ENCODE measurements around the gene RASSF7. TPM values are rescaled to one million over a fixed set of nuclear protein-coding genes. Genes with fewer than 3 reads are reported as not detected.

RASSF7 gene, protein sequence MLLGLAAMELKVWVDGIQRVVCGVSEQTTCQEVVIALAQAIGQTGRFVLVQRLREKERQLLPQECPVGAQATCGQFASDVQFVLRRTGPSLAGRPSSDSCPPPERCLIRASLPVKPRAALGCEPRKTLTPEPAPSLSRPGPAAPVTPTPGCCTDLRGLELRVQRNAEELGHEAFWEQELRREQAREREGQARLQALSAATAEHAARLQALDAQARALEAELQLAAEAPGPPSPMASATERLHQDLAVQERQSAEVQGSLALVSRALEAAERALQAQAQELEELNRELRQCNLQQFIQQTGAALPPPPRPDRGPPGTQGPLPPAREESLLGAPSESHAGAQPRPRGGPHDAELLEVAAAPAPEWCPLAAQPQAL
- total RNA-seq, result 100 to 1,000 TPM in 1 of 2 donors, 10 to 100 TPM in 1; 49.5 to 134 TPM

GRCh38 chr11:560305-561147, at the start of gene RASSF7, which contains the start of gene LMNTD2:
Gene RASSF7, plus strand, starts transcription at chr11:560970. Its CDS starts 799 bp downstream, at chr11:561769.
Gene LMNTD2, minus strand, starts transcription at chr11:560738. Its CDS starts 22 bp downstream, at chr11:560716.
- Histone ChIP-seq H3K36me3 (replicated peaks in 1 of 2; ENCODE audit: insufficient read depth in 1 of 2, low read depth in 2 of 2) (no peaks in the 10 kb centered on the region), H3K27me3 (no peaks in the 10 kb centered on the region), H3K27ac (peak within 1 kb of the TSS; percentile 90 to 99 (median 96)), H3K4me3 (peak within 1 kb of the TSS; percentile 36 to 69), H3K9me3 (no peaks in the 10 kb centered on the region), H3K4me1 (peaks cover 52% of the 10 kb centered on the region)
- 1 to 30% methylated on average over 2 to 77 of the region's 95 CpGs for WGBS, 2 donors
- ATAC-seq (peak; percentile 88), DNase-seq (peak; percentile 95 to 96 (median 95))
- intact Hi-C loops (cut with DNase I), result no loop called here
- no peak for TF ChIP-seq CTCF (IDR thresholded peaks at IDR 0.05)
- peak; percentile 84 to 95 (median 94) for TF ChIP-seq POLR2A (IDR thresholded peaks at IDR 0.05)

GRCh38 chr11:512761-513595, 47.8 kb upstream of the RASSF7 start:
- WGBS, 2 donors, result 90 to 91% methylated on average over 28 to 29 of the region's 29 CpGs
- ATAC-seq, result no peak

DNA sequence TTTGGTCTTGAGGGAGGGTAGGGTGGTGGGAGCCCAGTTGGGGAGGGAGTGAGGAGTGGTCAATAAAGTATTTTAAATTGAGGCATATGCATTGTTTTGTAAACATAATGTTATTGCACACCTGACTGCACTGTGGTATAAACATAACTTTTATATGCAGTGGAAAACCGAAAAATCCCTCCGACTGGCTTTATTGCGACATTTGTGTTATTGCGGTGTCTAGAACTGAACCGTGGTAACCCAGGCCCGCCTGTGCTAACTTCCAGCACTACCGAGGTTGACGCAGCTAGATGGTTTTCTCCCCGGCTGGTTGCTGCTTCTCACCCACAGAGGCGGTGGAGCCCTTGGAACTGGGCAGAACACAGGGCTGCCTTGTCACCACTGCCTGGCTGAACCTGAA, 46.2 kb upstream of the RASSF7 start:
- no peak overlapping the region for H3K4me3 ChIP-seq
- ATAC-seq (no peak), DNase-seq (no peak)
- H3K9me3 ChIP-seq, result no peaks in the 10 kb centered on the region
- H3K4me1 ChIP-seq, result peaks cover 12% of the 10 kb centered on the region
- 87 to 94% methylated on average over 9 to 10 of the region's 10 CpGs for WGBS, 2 donors
- TF ChIP-seq CTCF (IDR thresholded peaks at IDR 0.05), result no peak
- no peak for TF ChIP-seq POLR2A (IDR thresholded peaks at IDR 0.05)
- intact Hi-C loops (cut with DNase I), result no loop called here
- H3K27me3 ChIP-seq, result no peaks in the 10 kb centered on the region
- H3K36me3 ChIP-seq (replicated peaks in 1 of 2; ENCODE audit: insufficient read depth in 1 of 2, low read depth in 2 of 2), result no peaks in the 10 kb centered on the region
- H3K27ac ChIP-seq, result no peak overlapping the region

More at GRCh38 chr11:512761-513595, 47.8 kb upstream of the RASSF7 start:
- Histone ChIP-seq H3K27me3 (no peaks in the 10 kb centered on the region), H3K36me3 (replicated peaks in 1 of 2; ENCODE audit: insufficient read depth in 1 of 2, low read depth in 2 of 2) (no peaks in the 10 kb centered on the region), H3K4me1 (peaks cover 2% of the 10 kb centered on the region), H3K4me3 (no peak overlapping the region), H3K9me3 (no peaks in the 10 kb centered on the region), H3K27ac (no peak overlapping the region)
- no peak for TF ChIP-seq POLR2A (IDR thresholded peaks at IDR 0.05)
- no peak for TF ChIP-seq CTCF (IDR thresholded peaks at IDR 0.05)
- intact Hi-C loops (cut with DNase I), result no loop called here
- no peak for DNase-seq

GRCh38 chr11:515131-515530, 45.6 kb upstream of the RASSF7 start:
- Histone ChIP-seq H3K36me3 (replicated peaks in 1 of 2; ENCODE audit: insufficient read depth in 1 of 2, low read depth in 2 of 2) (no peaks in the 10 kb centered on the region), H3K27ac (no peak overlapping the region), H3K27me3 (no peaks in the 10 kb centered on the region), H3K4me1 (peaks cover 12% of the 10 kb centered on the region), H3K4me3 (no peak overlapping the region), H3K9me3 (no peaks in the 10 kb centered on the region)
- ATAC-seq, result no peak
- intact Hi-C loops (cut with DNase I), result no loop called here
- WGBS, 2 donors, result 80 to 96% methylated on average over 6 of the region's 6 CpGs
- DNase-seq, result no peak
- TF ChIP-seq CTCF (IDR thresholded peaks at IDR 0.05) (no peak), POLR2A (IDR thresholded peaks at IDR 0.05) (no peak)
